SK-N-SH treated with all-trans-retinoic acid at 6 μM for 48 hours (cell line): ENCODE measurements around the gene PODXL2.

Experiments used
- ATAC-seq: fragments of 200-7000 bp; cut with Tn5 transposase; 3 replicates; pipeline ENCODE4 v1.9.1; 2020; ENCODE audit warnings: mild to moderate bottlenecking, moderate library complexity
- ARNTL ChIP-seq: fragments of 450-650 bp; formaldehyde crosslinking; IDR thresholded peaks from 2 replicates; pipeline ENCODE4 v1.5.0; 2020; ENCODE audit warnings: low read depth, mild to moderate bottlenecking, moderate library complexity, borderline replicate concordance
- BACH2 ChIP-seq: fragments of 250-450 bp; sonication (Bioruptor Pico); IDR thresholded peaks from 2 replicates; pipeline ENCODE4 v1.9.0; 2021; ENCODE audit warnings: mild to moderate bottlenecking, borderline replicate concordance
- CSDC2 ChIP-seq: fragments of 250-450 bp; sonication (Bioruptor Pico); IDR thresholded peaks from 2 replicates; pipeline ENCODE4 v1.5.0; 2020; ENCODE audit warnings: mild to moderate bottlenecking, moderate library complexity
- ESRRG ChIP-seq: fragments of 250-450 bp; sonication (Bioruptor Pico); IDR thresholded peaks from 2 replicates; pipeline ENCODE4 v1.6.1; 2021; ENCODE audit warnings: mild to moderate bottlenecking
- GLIS3 ChIP-seq: fragments of 250-450 bp; sonication (Bioruptor Pico); IDR thresholded peaks from 2 replicates; pipeline ENCODE4 v1.5.0; 2020; ENCODE audit warnings: mild to moderate bottlenecking, moderate library complexity
- ISL1 ChIP-seq: fragments of 250-450 bp; sonication (Bioruptor Pico); IDR thresholded peaks from 2 replicates; pipeline ENCODE4 v2.1.2; 2022; ENCODE audit warnings: mild to moderate bottlenecking, moderate library complexity
- OSR1 ChIP-seq: fragments of 250-450 bp; sonication (Bioruptor Pico); IDR thresholded peaks from 2 replicates; pipeline ENCODE4 v1.8.0; 2022; ENCODE audit warnings: moderate library complexity, mild to moderate bottlenecking, inconsistent platforms
- RARB ChIP-seq: fragments of 250-450 bp; sonication (Bioruptor Pico); IDR thresholded peaks from 2 replicates; pipeline ENCODE4 v1.8.0; 2021; ENCODE audit warnings: mild to moderate bottlenecking, moderate library complexity
- SNAI2 ChIP-seq: fragments of 250-450 bp; sonication (Bioruptor Pico); IDR thresholded peaks from 2 replicates; pipeline ENCODE4 v1.5.0; 2020; ENCODE audit warnings: mild to moderate bottlenecking, moderate library complexity
- TCF4 ChIP-seq: fragments of 250-450 bp; sonication (Bioruptor Pico); IDR thresholded peaks from 2 replicates; pipeline ENCODE4 v1.8.0; 2021; ENCODE audit warnings: mild to moderate bottlenecking, moderate library complexity, borderline replicate concordance
- TOX ChIP-seq: fragments of 250-450 bp; sonication (Bioruptor Pico); IDR thresholded peaks from 2 replicates; pipeline ENCODE4 v1.8.0; 2021; ENCODE audit warnings: mild to moderate bottlenecking, moderate library complexity, borderline replicate concordance
- ZC3H10 ChIP-seq: fragments of 250-450 bp; sonication (Bioruptor Pico); IDR thresholded peaks from 2 replicates; pipeline ENCODE4 v1.5.1; 2021; ENCODE audit warnings: mild to moderate bottlenecking, moderate library complexity
- ZFP30 ChIP-seq: fragments of 450-650 bp; formaldehyde crosslinking; IDR thresholded peaks from 2 replicates; pipeline ENCODE4 v1.5.0; 2022; ENCODE audit warnings: mild to moderate bottlenecking, moderate library complexity
- ZNF565 ChIP-seq: fragments of 450-650 bp; formaldehyde crosslinking; conservative IDR thresholded peaks from 2 replicates; pipeline ENCODE4 v1.5.0; 2020; ENCODE audit warnings: low read depth, mild to moderate bottlenecking, moderate library complexity
- ZNF8 ChIP-seq: fragments of 450-650 bp; formaldehyde crosslinking; IDR thresholded peaks from 2 replicates; pipeline ENCODE4 v1.5.0; 2020; ENCODE audit warnings: mild to moderate bottlenecking, moderate library complexity
- TF ChIP-seq, protein P1 (sequence below): fragments of 250-450 bp; sonication (Bioruptor Pico); IDR thresholded peaks from 2 replicates; pipeline ENCODE4 v1.5.1; 2020; ENCODE audit warnings: low read depth, mild to moderate bottlenecking, moderate library complexity
- TF ChIP-seq, protein P2 (sequence below): fragments of 250-450 bp; sonication (Bioruptor Pico); IDR thresholded peaks from 2 replicates; pipeline ENCODE4 v1.5.1; 2021; ENCODE audit warnings: mild to moderate bottlenecking, moderate library complexity
- TF ChIP-seq, protein P3 (sequence below): fragments of 250-450 bp; sonication (Bioruptor Pico); IDR thresholded peaks from 2 replicates; pipeline ENCODE4 v1.8.0; 2020; ENCODE audit warnings: mild to moderate bottlenecking, moderate library complexity, borderline replicate concordance

Gene PODXL2

DNA sequence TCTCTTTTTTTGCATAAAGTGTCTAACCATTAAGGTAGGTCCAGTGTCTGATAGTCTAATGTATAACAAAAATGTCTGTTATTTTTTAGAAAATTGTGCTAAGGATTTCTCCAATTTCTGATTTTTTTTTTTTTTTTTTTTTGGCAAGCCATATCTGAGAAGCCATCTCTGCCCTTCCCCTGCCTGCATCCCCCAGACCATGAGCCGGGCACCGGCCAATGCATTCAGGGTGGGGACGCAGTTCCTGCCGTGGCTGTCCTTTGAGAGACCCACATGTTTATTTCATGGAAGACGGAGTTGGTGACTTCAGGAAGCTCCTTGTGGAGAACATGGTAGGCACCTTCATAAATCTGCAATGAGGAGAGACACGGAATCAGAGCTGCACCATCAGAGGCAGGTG lies 63.0 kb downstream of the PODXL2 start:
- TF ChIP-seq, protein P1, sequence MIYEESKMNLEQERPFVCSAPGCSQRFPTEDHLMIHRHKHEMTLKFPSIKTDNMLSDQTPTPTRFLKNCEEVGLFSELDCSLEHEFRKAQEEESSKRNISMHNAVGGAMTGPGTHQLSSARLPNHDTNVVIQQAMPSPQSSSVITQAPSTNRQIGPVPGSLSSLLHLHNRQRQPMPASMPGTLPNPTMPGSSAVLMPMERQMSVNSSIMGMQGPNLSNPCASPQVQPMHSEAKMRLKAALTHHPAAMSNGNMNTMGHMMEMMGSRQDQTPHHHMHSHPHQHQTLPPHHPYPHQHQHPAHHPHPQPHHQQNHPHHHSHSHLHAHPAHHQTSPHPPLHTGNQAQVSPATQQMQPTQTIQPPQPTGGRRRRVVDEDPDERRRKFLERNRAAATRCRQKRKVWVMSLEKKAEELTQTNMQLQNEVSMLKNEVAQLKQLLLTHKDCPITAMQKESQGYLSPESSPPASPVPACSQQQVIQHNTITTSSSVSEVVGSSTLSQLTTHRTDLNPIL, result no peak
- TF ChIP-seq TCF4 (no peak), BACH2 (CRISPR knock-in tag) (no peak)
- no peak for ATAC-seq

DNA sequence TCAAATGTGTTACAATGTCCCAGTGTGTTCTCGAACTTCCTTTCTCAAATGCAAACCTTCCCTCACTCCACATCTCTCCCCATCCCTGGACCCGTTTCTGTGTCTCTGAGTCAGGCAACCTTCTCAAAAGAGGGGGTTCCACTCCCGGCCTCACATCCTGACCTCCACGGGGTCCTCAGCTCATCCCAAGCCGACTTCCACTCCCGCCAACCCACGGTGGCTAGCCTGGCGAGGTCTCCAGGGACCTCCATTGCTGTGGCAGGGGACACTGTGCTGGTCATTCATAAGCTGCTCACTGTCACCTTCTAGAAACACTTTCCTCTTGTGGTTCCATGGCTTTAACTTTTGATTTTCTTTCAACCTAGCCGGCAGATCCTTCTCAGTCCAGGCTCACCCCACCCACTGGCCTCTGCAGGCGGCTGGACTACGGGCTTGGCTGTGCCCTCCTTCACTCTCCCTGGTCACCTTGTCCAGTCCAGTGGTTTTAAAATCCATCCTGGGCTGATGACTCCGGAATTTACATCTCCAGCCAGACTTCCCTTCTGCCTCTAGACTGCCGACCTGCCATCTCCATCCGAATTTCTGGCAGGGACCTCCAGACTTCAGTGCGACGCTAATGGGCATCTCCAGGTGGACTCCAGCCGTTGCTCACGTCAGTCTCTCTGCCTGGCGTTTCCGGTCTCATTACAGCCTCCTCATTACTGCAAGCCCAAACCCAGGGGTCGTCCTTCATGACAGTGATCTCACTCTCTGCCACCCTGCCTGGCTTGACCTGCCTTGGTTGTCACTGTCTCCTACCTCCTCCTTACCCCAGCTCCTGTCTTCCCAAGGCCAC lies 63.7 kb downstream of the PODXL2 start:
- TF ChIP-seq ZFP30 (CRISPR knock-in tag) (no peak), RARB (CRISPR knock-in tag) (no peak), ZC3H10 (CRISPR knock-in tag) (no peak), OSR1 (no peak), TOX (CRISPR knock-in tag) (no peak), GLIS3 (CRISPR knock-in tag) (no peak), ARNTL (CRISPR knock-in tag) (no peak), SNAI2 (no peak), ESRRG (CRISPR knock-in tag) (no peak), TCF4 (no peak)
- TF ChIP-seq, protein P2, sequence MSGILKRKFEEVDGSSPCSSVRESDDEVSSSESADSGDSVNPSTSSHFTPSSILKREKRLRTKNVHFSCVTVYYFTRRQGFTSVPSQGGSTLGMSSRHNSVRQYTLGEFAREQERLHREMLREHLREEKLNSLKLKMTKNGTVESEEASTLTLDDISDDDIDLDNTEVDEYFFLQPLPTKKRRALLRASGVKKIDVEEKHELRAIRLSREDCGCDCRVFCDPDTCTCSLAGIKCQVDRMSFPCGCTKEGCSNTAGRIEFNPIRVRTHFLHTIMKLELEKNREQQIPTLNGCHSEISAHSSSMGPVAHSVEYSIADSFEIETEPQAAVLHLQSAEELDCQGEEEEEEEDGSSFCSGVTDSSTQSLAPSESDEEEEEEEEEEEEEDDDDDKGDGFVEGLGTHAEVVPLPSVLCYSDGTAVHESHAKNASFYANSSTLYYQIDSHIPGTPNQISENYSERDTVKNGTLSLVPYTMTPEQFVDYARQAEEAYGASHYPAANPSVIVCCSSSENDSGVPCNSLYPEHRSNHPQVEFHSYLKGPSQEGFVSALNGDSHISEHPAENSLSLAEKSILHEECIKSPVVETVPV (CRISPR knock-in tag), result no peak
- TF ChIP-seq, protein P1, result no peak
- TF ChIP-seq, protein P3, sequence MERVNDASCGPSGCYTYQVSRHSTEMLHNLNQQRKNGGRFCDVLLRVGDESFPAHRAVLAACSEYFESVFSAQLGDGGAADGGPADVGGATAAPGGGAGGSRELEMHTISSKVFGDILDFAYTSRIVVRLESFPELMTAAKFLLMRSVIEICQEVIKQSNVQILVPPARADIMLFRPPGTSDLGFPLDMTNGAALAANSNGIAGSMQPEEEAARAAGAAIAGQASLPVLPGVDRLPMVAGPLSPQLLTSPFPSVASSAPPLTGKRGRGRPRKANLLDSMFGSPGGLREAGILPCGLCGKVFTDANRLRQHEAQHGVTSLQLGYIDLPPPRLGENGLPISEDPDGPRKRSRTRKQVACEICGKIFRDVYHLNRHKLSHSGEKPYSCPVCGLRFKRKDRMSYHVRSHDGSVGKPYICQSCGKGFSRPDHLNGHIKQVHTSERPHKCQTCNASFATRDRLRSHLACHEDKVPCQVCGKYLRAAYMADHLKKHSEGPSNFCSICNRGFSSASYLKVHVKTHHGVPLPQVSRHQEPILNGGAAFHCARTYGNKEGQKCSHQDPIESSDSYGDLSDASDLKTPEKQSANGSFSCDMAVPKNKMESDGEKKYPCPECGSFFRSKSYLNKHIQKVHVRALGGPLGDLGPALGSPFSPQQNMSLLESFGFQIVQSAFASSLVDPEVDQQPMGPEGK (CRISPR knock-in tag), result no peak
- no peak for ATAC-seq

DNA sequence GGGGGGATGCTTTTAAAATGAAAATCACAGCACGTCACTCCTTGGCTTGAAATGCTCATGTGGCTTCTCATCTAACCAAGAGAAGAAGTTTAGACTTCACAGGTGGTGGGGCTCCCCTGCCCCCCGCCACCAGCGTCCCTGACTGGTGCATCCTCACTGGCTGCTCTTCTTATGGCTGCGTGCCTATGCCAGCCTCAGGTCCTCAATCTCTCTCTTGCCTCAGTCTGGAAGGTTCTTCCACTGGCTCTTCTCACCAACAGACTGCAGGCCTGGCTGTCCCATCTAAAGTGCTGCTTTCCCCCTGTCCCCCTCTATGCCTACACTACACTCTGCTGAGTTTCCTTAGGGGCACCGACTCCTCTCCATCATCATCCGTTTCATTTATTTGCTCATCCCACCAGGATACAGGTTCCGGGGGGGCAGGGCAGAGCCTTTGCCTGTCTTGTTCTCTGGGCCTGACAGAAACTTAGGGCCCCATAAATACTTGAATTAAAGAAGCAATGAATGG lies 64.4 kb downstream of the PODXL2 start:
- ATAC-seq, result no peak
- TF ChIP-seq GLIS3 (CRISPR knock-in tag) (no peak), ISL1 (CRISPR knock-in tag) (no peak), ZNF8 (CRISPR knock-in tag) (no peak), ZFP30 (CRISPR knock-in tag) (no peak), CSDC2 (CRISPR knock-in tag) (no peak), ZNF565 (no peak)
- TF ChIP-seq, protein P2 (CRISPR knock-in tag), result no peak
- TF ChIP-seq, protein P1, result no peak
